ENCODE results near the gene KRTAP3-1.

DNA sequence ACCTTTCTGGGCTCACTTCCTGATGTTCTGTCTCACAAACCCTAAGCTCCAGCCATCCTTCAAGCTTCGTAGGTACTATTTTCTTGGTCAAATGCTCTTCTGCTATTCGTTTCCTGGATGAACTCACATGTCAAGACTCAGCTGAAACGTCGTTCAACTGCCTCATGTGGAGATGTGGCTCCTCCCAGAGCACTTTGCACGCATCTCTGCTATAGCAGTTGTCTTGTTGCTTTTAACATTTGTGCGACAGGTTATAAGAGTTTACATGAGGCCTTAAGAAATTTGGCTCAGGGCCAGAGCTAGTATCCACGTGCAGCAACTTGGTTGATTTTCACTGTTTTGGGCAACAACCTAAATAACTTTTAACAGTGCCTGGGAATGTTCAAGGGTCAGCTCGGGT lies 22.0 kb downstream of the KRTAP3-1 start:
- TF ChIP-seq, protein P1, sequence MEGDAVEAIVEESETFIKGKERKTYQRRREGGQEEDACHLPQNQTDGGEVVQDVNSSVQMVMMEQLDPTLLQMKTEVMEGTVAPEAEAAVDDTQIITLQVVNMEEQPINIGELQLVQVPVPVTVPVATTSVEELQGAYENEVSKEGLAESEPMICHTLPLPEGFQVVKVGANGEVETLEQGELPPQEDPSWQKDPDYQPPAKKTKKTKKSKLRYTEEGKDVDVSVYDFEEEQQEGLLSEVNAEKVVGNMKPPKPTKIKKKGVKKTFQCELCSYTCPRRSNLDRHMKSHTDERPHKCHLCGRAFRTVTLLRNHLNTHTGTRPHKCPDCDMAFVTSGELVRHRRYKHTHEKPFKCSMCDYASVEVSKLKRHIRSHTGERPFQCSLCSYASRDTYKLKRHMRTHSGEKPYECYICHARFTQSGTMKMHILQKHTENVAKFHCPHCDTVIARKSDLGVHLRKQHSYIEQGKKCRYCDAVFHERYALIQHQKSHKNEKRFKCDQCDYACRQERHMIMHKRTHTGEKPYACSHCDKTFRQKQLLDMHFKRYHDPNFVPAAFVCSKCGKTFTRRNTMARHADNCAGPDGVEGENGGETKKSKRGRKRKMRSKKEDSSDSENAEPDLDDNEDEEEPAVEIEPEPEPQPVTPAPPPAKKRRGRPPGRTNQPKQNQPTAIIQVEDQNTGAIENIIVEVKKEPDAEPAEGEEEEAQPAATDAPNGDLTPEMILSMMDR (conservative IDR thresholded peaks at IDR 0.05; ENCODE audit: low read length): no peak
- no peak for TF ChIP-seq EZH2phosphoT487 (IDR thresholded peaks at IDR 0.05; ENCODE audit: borderline replicate concordance, low read depth, low read length)

Measured in OCI-LY7 (cell line).